ENCODE measurements around the gene SPRY4.

SPRY4 gene

DNA sequence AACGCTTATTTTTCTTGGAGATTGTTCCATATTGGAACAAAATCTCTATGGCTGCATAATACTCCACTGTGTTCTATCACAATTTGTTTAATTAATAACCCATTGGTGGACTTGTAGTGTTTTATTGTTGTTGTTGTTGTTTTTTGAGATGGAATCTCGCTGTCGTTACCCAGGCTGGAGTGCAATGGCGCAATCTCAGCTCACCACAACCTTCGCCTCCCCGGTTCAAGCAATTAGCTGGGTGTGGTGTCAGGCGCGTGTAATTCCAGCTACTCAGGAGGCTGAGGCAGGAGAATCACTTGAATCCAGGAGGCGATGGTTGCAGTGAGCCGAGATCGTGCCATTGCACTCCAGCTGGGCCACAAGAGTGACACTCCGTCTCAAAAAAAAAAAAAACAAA, 38.7 kb downstream of the SPRY4 start:
- no peak for TF ChIP-seq SPI1 (IDR thresholded peaks at IDR 0.05; ENCODE audit: borderline replicate concordance, low read depth)
- TF ChIP-seq, protein P1, sequence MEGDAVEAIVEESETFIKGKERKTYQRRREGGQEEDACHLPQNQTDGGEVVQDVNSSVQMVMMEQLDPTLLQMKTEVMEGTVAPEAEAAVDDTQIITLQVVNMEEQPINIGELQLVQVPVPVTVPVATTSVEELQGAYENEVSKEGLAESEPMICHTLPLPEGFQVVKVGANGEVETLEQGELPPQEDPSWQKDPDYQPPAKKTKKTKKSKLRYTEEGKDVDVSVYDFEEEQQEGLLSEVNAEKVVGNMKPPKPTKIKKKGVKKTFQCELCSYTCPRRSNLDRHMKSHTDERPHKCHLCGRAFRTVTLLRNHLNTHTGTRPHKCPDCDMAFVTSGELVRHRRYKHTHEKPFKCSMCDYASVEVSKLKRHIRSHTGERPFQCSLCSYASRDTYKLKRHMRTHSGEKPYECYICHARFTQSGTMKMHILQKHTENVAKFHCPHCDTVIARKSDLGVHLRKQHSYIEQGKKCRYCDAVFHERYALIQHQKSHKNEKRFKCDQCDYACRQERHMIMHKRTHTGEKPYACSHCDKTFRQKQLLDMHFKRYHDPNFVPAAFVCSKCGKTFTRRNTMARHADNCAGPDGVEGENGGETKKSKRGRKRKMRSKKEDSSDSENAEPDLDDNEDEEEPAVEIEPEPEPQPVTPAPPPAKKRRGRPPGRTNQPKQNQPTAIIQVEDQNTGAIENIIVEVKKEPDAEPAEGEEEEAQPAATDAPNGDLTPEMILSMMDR (IDR thresholded peaks at IDR 0.05; ENCODE audit: insufficient read depth, low read length): no peak
- TF ChIP-seq GABPA (IDR thresholded peaks at IDR 0.05; ENCODE audit: low read depth): no peak
- no peak for TF ChIP-seq POLR2AphosphoS5 (IDR thresholded peaks at IDR 0.05; ENCODE audit: low read depth)
- TF ChIP-seq, protein P2, sequence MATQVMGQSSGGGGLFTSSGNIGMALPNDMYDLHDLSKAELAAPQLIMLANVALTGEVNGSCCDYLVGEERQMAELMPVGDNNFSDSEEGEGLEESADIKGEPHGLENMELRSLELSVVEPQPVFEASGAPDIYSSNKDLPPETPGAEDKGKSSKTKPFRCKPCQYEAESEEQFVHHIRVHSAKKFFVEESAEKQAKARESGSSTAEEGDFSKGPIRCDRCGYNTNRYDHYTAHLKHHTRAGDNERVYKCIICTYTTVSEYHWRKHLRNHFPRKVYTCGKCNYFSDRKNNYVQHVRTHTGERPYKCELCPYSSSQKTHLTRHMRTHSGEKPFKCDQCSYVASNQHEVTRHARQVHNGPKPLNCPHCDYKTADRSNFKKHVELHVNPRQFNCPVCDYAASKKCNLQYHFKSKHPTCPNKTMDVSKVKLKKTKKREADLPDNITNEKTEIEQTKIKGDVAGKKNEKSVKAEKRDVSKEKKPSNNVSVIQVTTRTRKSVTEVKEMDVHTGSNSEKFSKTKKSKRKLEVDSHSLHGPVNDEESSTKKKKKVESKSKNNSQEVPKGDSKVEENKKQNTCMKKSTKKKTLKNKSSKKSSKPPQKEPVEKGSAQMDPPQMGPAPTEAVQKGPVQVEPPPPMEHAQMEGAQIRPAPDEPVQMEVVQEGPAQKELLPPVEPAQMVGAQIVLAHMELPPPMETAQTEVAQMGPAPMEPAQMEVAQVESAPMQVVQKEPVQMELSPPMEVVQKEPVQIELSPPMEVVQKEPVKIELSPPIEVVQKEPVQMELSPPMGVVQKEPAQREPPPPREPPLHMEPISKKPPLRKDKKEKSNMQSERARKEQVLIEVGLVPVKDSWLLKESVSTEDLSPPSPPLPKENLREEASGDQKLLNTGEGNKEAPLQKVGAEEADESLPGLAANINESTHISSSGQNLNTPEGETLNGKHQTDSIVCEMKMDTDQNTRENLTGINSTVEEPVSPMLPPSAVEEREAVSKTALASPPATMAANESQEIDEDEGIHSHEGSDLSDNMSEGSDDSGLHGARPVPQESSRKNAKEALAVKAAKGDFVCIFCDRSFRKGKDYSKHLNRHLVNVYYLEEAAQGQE (IDR thresholded peaks at IDR 0.05; ENCODE audit: insufficient replicate concordance, low read depth): no peak
- Histone ChIP-seq H3K4me3 (replicated peaks; ENCODE audit: insufficient read depth, low read length) (no peak overlapping the region), H3K27ac (replicated peaks) (no peak overlapping the region), H3K27me3 (ENCODE audit: insufficient read depth, poor library complexity, severe bottlenecking) (no peaks in the 10 kb centered on the region)
- no peak for DNase-seq (ENCODE audit: low read depth in 1 of 2, low spot score in 1 of 2)

DNA sequence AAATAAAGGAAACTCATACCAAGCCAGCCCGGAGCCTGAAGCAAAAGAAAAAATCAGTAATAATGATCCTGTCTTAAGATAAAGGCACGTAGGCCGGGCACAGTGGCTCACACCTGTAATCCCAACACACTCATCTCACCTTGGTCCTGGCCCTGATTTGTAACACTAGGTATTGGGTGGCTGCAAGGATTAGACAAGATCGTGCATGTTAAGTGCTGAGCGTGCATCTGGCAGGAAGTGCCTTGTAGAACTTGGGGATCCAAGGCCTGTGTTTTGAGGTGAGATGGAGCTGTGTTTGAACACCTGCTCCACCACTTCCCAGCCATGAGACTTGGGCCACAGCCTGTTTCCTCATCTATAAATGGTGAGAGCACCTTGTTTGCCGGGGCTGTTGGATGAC, 41.5 kb downstream of the SPRY4 start:
- H3K27ac ChIP-seq (replicated peaks): no peak overlapping the region
- no peak for DNase-seq (ENCODE audit: low read depth in 1 of 2, low spot score in 1 of 2)
- H3K4me3 ChIP-seq (replicated peaks; ENCODE audit: insufficient read depth, low read length): no peak overlapping the region
- H3K27me3 ChIP-seq (ENCODE audit: insufficient read depth, poor library complexity, severe bottlenecking): no peaks in the 10 kb centered on the region
- TF ChIP-seq POLR2AphosphoS5 (IDR thresholded peaks at IDR 0.05; ENCODE audit: low read depth): no peak
- no peak for TF ChIP-seq GABPA (IDR thresholded peaks at IDR 0.05; ENCODE audit: low read depth)
- TF ChIP-seq, protein P1 (IDR thresholded peaks at IDR 0.05; ENCODE audit: insufficient read depth, low read length): no peak
- TF ChIP-seq, protein P2 (IDR thresholded peaks at IDR 0.05; ENCODE audit: insufficient replicate concordance, low read depth): no peak
- no peak for TF ChIP-seq SPI1 (IDR thresholded peaks at IDR 0.05; ENCODE audit: borderline replicate concordance, low read depth)

DNA sequence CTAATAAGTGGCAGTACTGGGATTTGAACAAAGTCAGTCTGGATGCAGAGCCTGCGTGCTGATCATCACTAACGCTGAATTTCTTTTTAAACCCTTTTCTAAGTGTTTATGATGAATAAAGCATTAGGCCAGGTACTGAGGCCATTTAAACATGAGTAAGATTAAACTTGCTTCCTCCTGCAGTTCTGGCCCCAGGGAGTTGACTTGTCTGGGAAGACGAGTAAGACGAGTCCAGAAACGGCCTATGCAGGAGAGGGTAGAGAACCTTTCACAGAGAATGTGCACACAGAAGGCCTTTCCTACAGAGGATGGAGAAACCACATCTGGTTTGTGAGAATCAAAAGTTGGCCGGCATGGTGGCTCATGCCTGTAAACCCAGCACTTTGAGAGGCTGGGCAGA, 42.9 kb downstream of the SPRY4 start:
- H3K27me3 ChIP-seq (ENCODE audit: insufficient read depth, poor library complexity, severe bottlenecking): no peaks in the 10 kb centered on the region
- no peak overlapping the region for H3K27ac ChIP-seq (replicated peaks)
- DNase-seq (ENCODE audit: low read depth in 1 of 2, low spot score in 1 of 2): no peak
- H3K4me3 ChIP-seq (replicated peaks; ENCODE audit: insufficient read depth, low read length): no peak overlapping the region
- TF ChIP-seq, protein P1 (IDR thresholded peaks at IDR 0.05; ENCODE audit: insufficient read depth, low read length): no peak
- TF ChIP-seq, protein P2 (IDR thresholded peaks at IDR 0.05; ENCODE audit: insufficient replicate concordance, low read depth): no peak
